ENCODE measurements around the gene TXNRD2.

Gene TXNRD2

DNA sequence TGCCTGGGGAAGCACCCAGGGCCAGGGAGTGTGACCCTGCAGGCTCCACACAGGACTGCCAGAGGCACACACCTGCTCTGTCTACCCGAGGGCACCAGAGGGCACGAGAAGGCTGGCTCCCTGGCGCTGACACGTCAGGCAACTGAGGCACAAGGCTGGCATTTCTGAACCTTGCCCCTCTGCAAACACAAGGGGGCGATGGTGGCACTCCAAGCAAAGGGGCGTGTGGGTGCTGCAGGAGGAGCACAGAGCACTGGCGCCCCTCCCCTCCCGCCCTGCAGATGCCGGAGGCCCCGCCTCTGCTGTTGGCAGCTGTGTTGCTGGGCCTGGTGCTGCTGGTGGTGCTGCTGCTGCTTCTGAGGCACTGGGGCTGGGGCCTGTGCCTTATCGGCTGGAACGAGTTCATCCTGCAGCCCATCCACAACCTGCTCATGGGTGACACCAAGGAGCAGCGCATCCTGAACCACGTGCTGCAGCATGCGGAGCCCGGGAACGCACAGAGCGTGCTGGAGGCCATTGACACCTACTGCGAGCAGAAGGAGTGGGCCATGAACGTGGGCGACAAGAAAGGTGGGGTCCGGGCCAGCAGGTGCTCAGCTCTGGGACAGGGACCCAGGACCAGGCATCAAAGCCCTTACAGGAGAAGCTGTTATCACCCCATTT is 20.8 kb upstream of the TXNRD2 start:
- H3K9me3 ChIP-seq (ENCODE audit: control insufficient read depth, insufficient read depth, low read length), result no peaks in the 10 kb centered on the region
- H3K27me3 ChIP-seq (ENCODE audit: control insufficient read depth, insufficient read depth, low read length), result no peaks in the 10 kb centered on the region
- no peaks in the 10 kb centered on the region for H3K36me3 ChIP-seq (ENCODE audit: control insufficient read depth, insufficient read depth, low read length)
- H3K9ac ChIP-seq (ENCODE audit: low read depth, low read length), result no peak overlapping the region
- peaks cover 5% of the 10 kb centered on the region for H3K4me1 ChIP-seq (ENCODE audit: control insufficient read depth, insufficient read depth, low read length)
- H3K4me3 ChIP-seq (ENCODE audit: low read depth, low read length), result no peak overlapping the region

DNA sequence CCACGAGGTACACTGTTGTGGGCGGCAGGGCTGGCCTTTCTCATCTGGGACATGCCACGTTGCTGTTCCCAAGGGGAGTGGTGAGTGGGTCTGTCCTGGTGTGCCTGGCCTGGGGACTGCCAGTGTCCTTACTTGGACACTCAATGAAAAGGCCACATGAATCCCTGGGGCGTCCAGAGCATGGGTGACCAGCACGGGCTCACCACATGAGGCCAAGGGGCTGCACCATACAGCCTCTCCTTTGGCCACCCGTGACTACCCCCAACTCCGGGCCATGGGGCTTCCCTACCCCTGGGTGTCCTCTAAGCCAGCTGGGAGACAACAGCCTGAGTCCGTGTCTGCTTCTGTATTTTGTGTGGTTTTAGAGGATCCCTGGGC is 20.2 kb upstream of the TXNRD2 start:
- Histone ChIP-seq H3K4me1 (ENCODE audit: control insufficient read depth, insufficient read depth, low read length) (peaks cover 5% of the 10 kb centered on the region), H3K9ac (ENCODE audit: low read depth, low read length) (no peak overlapping the region), H3K4me3 (ENCODE audit: low read depth, low read length) (no peak overlapping the region), H3K9me3 (ENCODE audit: control insufficient read depth, insufficient read depth, low read length) (no peaks in the 10 kb centered on the region), H3K36me3 (ENCODE audit: control insufficient read depth, insufficient read depth, low read length) (no peaks in the 10 kb centered on the region), H3K27me3 (ENCODE audit: control insufficient read depth, insufficient read depth, low read length) (no peaks in the 10 kb centered on the region)

DNA sequence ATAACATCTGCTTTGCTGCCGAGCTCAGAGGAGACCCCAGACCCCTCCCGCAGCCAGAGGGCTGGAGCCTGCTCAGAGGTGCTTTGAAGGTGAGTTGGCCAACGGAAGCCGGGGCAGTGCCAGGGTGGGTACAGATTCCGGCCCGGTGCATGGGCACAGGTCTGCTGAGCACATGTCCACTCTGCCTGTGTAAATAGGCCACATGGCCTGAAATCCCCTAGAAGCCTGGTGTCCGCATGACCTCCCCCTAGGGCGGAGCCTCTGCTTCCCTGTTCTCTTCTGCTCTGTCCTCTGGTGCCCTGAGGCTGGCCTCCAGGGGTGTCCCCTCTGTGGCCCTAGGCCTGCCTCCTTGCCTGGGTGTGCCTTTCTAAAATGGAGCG is 19.6 kb upstream of the TXNRD2 start:
- Histone ChIP-seq H3K27me3 (ENCODE audit: control insufficient read depth, insufficient read depth, low read length) (no peaks in the 10 kb centered on the region), H3K36me3 (ENCODE audit: control insufficient read depth, insufficient read depth, low read length) (no peaks in the 10 kb centered on the region), H3K4me1 (ENCODE audit: control insufficient read depth, insufficient read depth, low read length) (peaks cover 5% of the 10 kb centered on the region), H3K4me3 (ENCODE audit: low read depth, low read length) (no peak overlapping the region), H3K9ac (ENCODE audit: low read depth, low read length) (no peak overlapping the region), H3K9me3 (ENCODE audit: control insufficient read depth, insufficient read depth, low read length) (no peaks in the 10 kb centered on the region)

DNA sequence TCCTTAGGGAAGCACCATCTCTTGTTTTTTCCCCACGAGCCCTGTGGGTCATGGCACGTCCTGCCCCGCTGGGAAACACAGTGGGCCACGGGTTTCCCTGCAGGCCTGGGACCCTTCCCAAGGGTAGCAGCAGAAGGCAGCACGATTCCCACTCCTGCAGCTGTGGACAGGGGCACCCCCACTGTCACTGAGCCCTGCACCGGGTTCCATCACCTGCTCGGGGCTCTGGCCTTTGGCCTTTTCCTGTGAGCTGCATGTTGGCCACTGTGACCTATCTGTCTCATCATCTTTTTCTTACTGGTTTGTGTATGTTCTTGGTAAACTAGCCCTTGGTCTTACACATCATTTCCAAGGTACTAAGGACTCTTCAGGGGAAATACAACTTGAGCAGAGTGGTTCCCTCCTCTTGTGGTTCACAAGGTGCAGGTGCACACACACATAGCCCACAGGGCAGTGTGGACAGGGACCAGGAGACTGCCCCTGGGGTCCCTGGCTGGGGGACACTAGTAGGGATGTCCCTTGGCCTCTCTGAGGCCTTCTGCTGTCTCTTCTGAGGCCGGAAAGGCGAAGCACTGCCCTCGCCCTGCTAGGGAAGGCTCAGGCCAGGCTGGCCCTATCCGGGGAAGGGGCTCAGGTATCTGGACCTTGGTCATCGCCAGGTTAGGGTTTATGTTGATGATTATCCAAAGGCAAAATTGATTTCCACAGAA is 19.0 kb upstream of the TXNRD2 start:
- Histone ChIP-seq H3K4me3 (ENCODE audit: low read depth, low read length) (no peak overlapping the region), H3K9ac (ENCODE audit: low read depth, low read length) (no peak overlapping the region), H3K9me3 (ENCODE audit: control insufficient read depth, insufficient read depth, low read length) (no peaks in the 10 kb centered on the region), H3K36me3 (ENCODE audit: control insufficient read depth, insufficient read depth, low read length) (no peaks in the 10 kb centered on the region), H3K4me1 (ENCODE audit: control insufficient read depth, insufficient read depth, low read length) (peaks cover 5% of the 10 kb centered on the region), H3K27me3 (ENCODE audit: control insufficient read depth, insufficient read depth, low read length) (no peaks in the 10 kb centered on the region)

DNA sequence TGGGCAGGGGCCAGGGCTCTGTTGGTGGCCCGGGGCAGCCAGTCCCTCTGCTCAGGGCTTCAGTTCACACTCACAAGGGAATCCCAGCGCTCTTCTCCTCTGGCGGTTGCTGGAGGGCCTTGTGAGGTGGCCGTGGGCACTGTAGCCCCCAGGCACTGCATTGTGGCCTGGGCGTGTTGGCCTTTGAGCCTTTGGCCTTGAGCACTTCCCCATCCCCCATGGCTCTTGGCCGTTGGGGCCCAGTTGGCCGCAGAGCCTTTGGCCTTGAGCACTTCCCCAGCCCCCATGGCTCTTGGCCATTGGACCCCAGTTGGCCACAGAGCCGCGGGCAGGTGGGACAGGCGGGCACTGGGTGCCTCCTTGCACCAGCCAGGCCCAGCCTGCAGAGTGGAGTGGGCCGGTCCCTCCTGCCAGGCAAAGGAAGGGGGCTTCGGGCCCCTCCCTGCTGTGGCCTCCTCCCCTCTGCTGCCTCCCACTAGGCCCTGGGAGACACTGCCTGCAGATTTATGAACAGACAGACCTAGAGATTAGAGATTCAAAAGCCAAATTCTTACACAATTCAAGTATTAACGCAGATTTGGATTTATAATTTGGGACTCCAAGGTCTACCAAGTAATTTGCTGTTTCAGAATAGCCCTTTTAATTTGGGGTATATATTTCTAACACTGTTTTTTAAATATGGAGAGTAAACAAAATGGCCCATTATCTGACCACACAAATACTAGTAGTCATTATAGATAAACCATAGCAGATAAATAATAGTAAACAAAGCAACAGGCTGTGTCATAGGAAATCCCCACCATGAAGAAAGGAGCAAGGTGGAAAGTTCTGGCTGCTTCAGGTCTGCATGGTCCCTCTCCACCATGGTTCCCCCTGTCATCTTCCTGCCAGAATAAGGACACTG is 18.2 kb upstream of the TXNRD2 start:
- no peak overlapping the region for H3K9ac ChIP-seq (ENCODE audit: low read depth, low read length)
- no peaks in the 10 kb centered on the region for H3K36me3 ChIP-seq (ENCODE audit: control insufficient read depth, insufficient read depth, low read length)
- H3K4me1 ChIP-seq (ENCODE audit: control insufficient read depth, insufficient read depth, low read length), result peaks cover 5% of the 10 kb centered on the region
- H3K27me3 ChIP-seq (ENCODE audit: control insufficient read depth, insufficient read depth, low read length), result no peaks in the 10 kb centered on the region
- H3K9me3 ChIP-seq (ENCODE audit: control insufficient read depth, insufficient read depth, low read length), result no peaks in the 10 kb centered on the region
- peak overlapping the region; percentile 35 for H3K4me3 ChIP-seq (ENCODE audit: low read depth, low read length)

DNA sequence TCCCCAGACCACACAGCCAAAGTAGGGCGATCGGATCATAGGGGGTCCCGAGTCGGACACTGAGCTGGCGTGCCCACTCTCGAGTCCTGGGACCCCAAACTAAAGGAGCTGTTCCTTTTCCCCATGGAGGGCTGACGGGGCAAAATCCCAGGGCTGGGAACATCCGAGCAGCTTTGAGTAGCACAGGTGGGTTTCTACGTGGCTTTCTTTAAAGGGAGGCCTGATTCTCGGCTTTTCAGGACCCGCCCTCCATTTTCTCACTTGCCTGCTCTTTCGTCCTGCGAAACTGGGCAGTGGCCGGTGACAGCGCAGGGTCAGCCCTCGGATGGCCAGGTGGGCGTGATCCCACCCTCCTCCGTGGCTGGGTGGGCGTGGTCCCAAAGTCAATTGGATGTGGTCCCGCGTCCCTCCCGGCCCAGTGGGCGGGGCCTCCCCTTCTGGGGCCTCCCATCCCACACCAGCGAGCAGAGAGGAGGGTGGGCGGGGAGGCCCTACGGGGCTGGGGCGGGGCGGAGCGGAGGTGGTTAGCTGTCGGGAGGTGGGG is 17.5 kb upstream of the TXNRD2 start:
- no peaks in the 10 kb centered on the region for H3K27me3 ChIP-seq (ENCODE audit: control insufficient read depth, insufficient read depth, low read length)
- H3K4me1 ChIP-seq (ENCODE audit: control insufficient read depth, insufficient read depth, low read length), result peaks cover 5% of the 10 kb centered on the region
- H3K9ac ChIP-seq (ENCODE audit: low read depth, low read length), result no peak overlapping the region
- no peaks in the 10 kb centered on the region for H3K9me3 ChIP-seq (ENCODE audit: control insufficient read depth, insufficient read depth, low read length)
- H3K4me3 ChIP-seq (ENCODE audit: low read depth, low read length), result peak overlapping the region; percentile 70
- no peaks in the 10 kb centered on the region for H3K36me3 ChIP-seq (ENCODE audit: control insufficient read depth, insufficient read depth, low read length)

DNA sequence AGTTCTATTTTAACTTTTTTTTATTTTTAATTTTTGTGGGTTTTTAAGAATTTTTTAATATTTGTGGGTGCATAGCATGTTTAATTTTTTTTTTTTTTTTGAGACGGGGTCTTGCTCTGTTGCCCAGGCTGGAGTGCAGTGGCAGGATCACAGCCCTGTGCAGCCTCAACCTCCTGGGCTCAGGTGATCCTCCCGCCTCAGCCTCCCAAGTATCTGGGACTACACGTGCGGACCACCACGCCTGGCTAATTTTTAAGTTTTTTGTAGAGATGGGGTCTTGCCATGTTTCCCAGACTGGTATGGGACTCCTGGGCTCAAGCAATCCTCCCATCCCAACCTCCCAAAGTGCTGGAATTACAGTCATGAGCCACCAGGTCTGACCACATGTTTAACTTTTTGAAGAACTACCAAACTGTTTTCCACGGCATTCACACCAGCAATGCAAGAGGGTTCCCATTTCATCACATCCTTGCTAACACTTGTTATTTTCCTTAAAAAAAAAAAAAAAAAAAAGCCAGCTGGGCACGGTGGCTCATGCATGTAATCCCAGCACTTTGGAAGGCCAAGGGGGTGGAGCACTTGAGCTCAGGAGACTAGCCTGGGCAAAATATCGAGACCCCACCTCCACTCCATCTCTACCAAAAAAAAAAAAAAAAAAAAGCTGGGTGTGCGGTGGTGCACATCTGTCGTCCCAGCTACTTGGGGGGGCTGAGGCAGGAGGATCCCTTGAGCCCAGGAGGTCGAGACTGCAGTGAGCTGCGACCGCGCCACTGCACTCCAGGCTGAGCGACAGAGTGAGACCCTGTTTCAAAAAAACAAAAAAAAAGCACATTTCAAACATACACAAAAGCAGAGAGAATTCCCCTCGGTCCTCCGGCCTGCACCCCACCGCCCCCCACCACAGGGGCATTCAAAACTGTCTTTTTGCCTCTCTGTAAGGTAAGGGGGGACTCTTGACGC is 16.7 kb upstream of the TXNRD2 start:
- Histone ChIP-seq H3K36me3 (ENCODE audit: control insufficient read depth, insufficient read depth, low read length) (no peaks in the 10 kb centered on the region), H3K4me1 (ENCODE audit: control insufficient read depth, insufficient read depth, low read length) (peaks cover 5% of the 10 kb centered on the region), H3K27me3 (ENCODE audit: control insufficient read depth, insufficient read depth, low read length) (no peaks in the 10 kb centered on the region), H3K4me3 (ENCODE audit: low read depth, low read length) (peak overlapping the region; percentile 70), H3K9ac (ENCODE audit: low read depth, low read length) (no peak overlapping the region), H3K9me3 (ENCODE audit: control insufficient read depth, insufficient read depth, low read length) (no peaks in the 10 kb centered on the region)

DNA sequence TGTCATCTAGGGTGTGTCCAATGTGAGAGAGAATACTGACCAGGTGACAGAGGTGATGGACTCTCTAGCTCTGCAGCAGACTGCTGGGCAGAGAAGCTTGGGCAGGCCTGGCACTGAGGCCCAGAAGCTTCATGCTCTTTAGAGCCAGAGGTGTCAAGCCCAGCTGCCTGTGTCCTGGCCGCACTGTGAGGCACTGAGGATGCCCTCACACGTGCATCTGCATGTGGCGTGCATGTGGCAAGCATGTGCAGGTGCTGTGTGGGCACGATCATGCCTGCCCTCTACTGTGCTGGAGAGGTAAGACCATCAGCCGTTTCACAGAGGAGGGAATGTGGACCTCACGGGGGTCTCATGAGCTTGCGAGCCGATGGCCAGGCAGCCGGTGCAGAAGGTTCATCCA is 15.8 kb upstream of the TXNRD2 start:
- Histone ChIP-seq H3K36me3 (ENCODE audit: control insufficient read depth, insufficient read depth, low read length) (no peaks in the 10 kb centered on the region), H3K27me3 (ENCODE audit: control insufficient read depth, insufficient read depth, low read length) (no peaks in the 10 kb centered on the region), H3K9ac (ENCODE audit: low read depth, low read length) (no peak overlapping the region), H3K9me3 (ENCODE audit: control insufficient read depth, insufficient read depth, low read length) (no peaks in the 10 kb centered on the region), H3K4me3 (ENCODE audit: low read depth, low read length) (no peak overlapping the region), H3K4me1 (ENCODE audit: control insufficient read depth, insufficient read depth, low read length) (peaks cover 2% of the 10 kb centered on the region)

DNA sequence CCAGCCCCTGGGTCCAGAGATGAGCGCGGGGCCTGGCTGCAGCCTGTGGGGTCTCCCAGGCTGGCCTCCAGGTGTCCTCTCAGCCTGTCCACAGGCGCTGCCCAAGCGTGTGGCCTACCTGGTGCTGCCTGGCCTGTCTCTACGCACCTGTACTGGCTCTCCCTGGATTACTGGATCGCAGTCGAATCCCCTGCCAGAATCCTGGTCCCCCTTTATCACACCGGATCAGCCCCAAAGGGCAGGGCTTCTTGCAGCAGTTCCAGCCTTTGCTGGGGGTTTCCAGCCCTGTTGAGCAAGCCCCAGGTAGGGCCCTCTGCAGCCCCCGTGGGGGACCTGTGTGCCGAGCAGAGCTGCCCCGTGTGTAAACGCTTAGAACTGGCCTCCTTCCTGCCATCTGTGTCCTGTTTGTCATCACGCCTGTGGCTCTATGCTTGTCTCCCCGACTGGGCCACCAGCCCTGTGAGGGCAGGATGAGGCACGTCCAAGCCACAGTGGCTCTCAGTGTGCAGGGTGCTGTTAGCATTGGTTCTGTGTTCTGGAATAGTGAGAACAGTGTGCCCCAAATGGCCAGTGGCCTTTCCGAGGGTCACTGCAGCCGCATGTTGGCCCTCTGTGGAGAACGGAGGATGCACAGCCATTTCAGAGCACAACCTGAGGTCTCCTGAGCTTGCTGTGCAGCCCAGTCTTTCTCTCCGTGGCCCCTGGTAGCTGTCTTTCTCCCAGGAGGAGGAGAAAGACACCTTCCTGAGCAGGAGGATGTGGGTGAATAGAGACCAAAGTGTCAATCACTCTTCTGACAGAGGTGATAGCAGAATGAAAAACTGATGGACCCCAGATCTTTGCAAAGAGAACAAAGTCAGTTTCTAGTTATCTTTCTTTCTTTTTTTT is 13.9 kb upstream of the TXNRD2 start:
- Histone ChIP-seq H3K4me1 (ENCODE audit: control insufficient read depth, insufficient read depth, low read length) (peaks cover 2% of the 10 kb centered on the region), H3K27me3 (ENCODE audit: control insufficient read depth, insufficient read depth, low read length) (no peaks in the 10 kb centered on the region), H3K9me3 (ENCODE audit: control insufficient read depth, insufficient read depth, low read length) (no peaks in the 10 kb centered on the region), H3K9ac (ENCODE audit: low read depth, low read length) (no peak overlapping the region), H3K36me3 (ENCODE audit: control insufficient read depth, insufficient read depth, low read length) (no peaks in the 10 kb centered on the region), H3K4me3 (ENCODE audit: low read depth, low read length) (no peak overlapping the region)

DNA sequence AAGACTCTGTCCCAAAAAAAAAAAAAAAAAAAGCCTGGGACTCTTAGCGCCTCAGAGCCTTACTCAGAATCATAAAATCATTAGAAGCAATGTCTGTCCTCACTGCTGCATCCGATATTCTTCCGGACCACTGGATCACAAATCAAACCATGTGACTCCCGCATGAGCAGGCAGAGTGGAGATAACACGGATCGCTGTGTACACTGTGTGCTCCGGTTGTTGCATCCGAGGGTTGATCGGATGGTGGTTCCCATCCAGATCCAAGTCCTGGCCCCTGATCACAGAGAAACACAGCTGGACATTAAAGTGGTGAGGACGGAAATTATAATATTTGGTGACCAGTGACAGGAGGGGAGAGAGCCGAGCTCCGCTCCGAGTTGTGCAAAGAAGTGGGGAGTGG is 9.7 kb upstream of the TXNRD2 start:
- H3K27me3 ChIP-seq (ENCODE audit: control insufficient read depth, insufficient read depth, low read length), result no peaks in the 10 kb centered on the region
- H3K9ac ChIP-seq (ENCODE audit: low read depth, low read length), result no peak overlapping the region
- H3K4me1 ChIP-seq (ENCODE audit: control insufficient read depth, insufficient read depth, low read length), result no peaks in the 10 kb centered on the region
- no peak overlapping the region for H3K4me3 ChIP-seq (ENCODE audit: low read depth, low read length)
- H3K9me3 ChIP-seq (ENCODE audit: control insufficient read depth, insufficient read depth, low read length), result no peaks in the 10 kb centered on the region
- H3K36me3 ChIP-seq (ENCODE audit: control insufficient read depth, insufficient read depth, low read length), result no peaks in the 10 kb centered on the region

All from iPS-15b (cell line).